Hepatocyte (in vitro differentiated cells): ENCODE measurements around the gene NT5M. TPM values are rescaled to one million over a fixed set of nuclear protein-coding genes. Genes with fewer than 3 reads are reported as not detected.

ENCODE experiments used
- DNase-seq: peaks from one replicate; pipeline ENCODE4 v3.0.0-alpha.2; 2016; ENCODE audit warnings: low spot score
- H2AFZ ChIP-seq: fragments of 200-600 bp; sonication (generic); 2 replicates; pipeline ENCODE4 v1.6.0; 2016; ENCODE audit warnings: antibody characterized with exemption, mild to moderate bottlenecking
- H3K27ac ChIP-seq: fragments of 200-600 bp; sonication (generic); 2 replicates; pipeline ENCODE4 v1.5.1; 2016; ENCODE audit warnings: mild to moderate bottlenecking
- H3K27me3 ChIP-seq: fragments of 200-600 bp; sonication (generic); 2 replicates; pipeline ENCODE4 v1.6.1; 2016
- H3K36me3 ChIP-seq: fragments of 200-600 bp; sonication (generic); replicated peaks from 2 replicates; pipeline ENCODE4 v1.5.1; 2016; ENCODE audit warnings: low read depth; ENCODE audit not compliant: insufficient read depth
- H3K4me1 ChIP-seq: fragments of 200-600 bp; sonication (generic); 2 replicates; pipeline ENCODE4 v1.5.1; 2016; ENCODE audit warnings: mild to moderate bottlenecking, moderate library complexity; ENCODE audit not compliant: insufficient read depth
- H3K4me2 ChIP-seq: fragments of 200-600 bp; sonication (generic); 2 replicates; pipeline ENCODE4 v1.6.0; 2016
- H3K4me3 ChIP-seq: fragments of 200-600 bp; sonication (generic); 2 replicates; pipeline ENCODE4 v1.5.1; 2016; ENCODE audit warnings: mild to moderate bottlenecking
- H3K79me2 ChIP-seq: fragments of 200-600 bp; sonication (generic); 2 replicates; pipeline ENCODE4 v1.6.0; 2017; ENCODE audit warnings: mild to moderate bottlenecking
- H3K9me2 ChIP-seq: fragments of 200-600 bp; sonication (generic); replicated peaks from 2 replicates; pipeline ENCODE4 v1.6.0; 2017; ENCODE audit warnings: mild to moderate bottlenecking; ENCODE audit not compliant: insufficient read depth
- H3K9me3 ChIP-seq: fragments of 200-600 bp; sonication (generic); 2 replicates; pipeline ENCODE4 v1.5.1; 2016; ENCODE audit warnings: low read depth, mild to moderate bottlenecking
- H4K20me1 ChIP-seq: fragments of 200-600 bp; sonication (generic); 2 replicates; pipeline ENCODE4 v1.6.0; 2016; ENCODE audit warnings: mild to moderate bottlenecking; ENCODE audit not compliant: insufficient read depth, poor library complexity, severe bottlenecking
- EZH2 ChIP-seq: fragments of 200-600 bp; sonication (generic); IDR thresholded peaks from 2 replicates; pipeline ENCODE4 v1.6.1; 2016; ENCODE audit warnings: antibody characterized with exemption, mild to moderate bottlenecking, borderline replicate concordance
- EZH2phosphoT487 ChIP-seq: fragments of 200-600 bp; sonication (generic); IDR thresholded peaks from one replicate; pipeline ENCODE4 v1.6.1; 2018; ENCODE audit warnings: antibody characterized with exemption, mild to moderate bottlenecking, low read depth, moderate library complexity; ENCODE audit not compliant: unreplicated experiment, severe bottlenecking
- WGBS: methylation state at CpG from one replicate; pipeline ENCODE4 v1.1.6; 2016; ENCODE audit warnings: low lambda C conversion rate; ENCODE audit errors: missing lambda C conversion rate; 5-methylcytosine and 5-hydroxymethylcytosine counted together
- polyA plus RNA-seq: library from polyadenylated mRNA; unstranded; fragments of >200 nt; fragmentation: Nextera tagmentation; extraction: Ambion mirVana; gene quantifications from 2 replicates; pipeline ENCODE4 v1.2.1, GENCODE V29; 2016
- total RNA-seq: library from RNA; depleted of rRNA; stranded (reverse); fragments of >200 nt; gene quantifications from 2 replicates; pipeline ENCODE4 v1.2.3, GENCODE V29; 2014
- TF ChIP-seq, protein P1 (sequence below): fragments of 200-600 bp; sonication (generic); IDR thresholded peaks from 2 replicates; pipeline ENCODE4 v1.5.1; 2016; ENCODE audit warnings: antibody characterized with exemption, mild to moderate bottlenecking; ENCODE audit not compliant: poor library complexity

Gene NT5M
- total and polyA plus RNA-seq, 2 experiments from 2014 or later: 3.4 to 3.5 TPM

DNA sequence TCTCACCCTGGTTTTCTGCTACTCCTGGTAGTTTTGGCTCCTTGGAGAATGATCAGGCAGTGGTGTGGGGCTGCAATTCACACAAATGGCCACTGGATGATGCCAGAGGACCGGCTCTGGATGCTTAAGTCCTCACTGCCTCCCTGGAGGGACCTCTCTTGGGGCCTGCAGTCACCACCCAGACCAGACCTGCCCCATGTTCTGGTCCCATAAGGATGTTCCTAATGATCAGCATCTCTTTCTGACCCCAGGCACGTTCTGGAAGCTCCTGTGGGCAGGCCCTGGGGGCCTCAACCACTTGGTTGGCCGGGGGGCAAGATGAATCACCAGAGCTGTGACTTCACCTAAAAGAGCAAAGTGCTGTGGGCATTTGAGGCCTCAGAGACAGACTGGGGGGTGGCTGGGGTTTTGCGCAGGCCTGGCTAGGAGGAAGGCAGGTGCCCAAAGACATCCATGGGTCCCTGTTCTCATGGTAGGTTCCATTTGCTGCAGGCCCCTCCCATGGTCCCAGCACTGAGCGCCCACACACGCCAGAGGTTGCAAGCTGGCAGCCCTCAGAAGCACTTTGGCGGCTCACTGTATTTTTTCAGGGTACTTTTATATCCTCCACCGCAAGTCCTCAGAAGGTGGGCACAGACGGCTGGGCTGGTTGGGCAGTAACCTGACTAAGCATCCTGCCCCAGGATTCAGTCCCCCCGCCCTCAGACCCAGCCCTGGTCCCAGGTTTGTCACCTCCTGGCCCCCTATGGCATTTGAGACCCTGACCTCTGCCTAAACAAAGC lies 53.2 kb downstream of the NT5M start:
- Histone ChIP-seq H3K36me3 (no peaks in the 10 kb centered on the region), H3K79me2 (no peaks in the 10 kb centered on the region), H3K4me3 (no peak overlapping the region), H3K4me1 (no peaks in the 10 kb centered on the region), H3K9me3 (no peaks in the 10 kb centered on the region), H3K4me2 (no peak overlapping the region), H2AFZ (peak overlapping the region; percentile 54), H3K27me3 (no peaks in the 10 kb centered on the region), H4K20me1 (no peaks in the 10 kb centered on the region), H3K27ac (no peak overlapping the region), H3K9me2 (no peaks in the 10 kb centered on the region)
- 78% methylated on average over 10 of the region's 10 CpGs for WGBS
- TF ChIP-seq, protein P1, sequence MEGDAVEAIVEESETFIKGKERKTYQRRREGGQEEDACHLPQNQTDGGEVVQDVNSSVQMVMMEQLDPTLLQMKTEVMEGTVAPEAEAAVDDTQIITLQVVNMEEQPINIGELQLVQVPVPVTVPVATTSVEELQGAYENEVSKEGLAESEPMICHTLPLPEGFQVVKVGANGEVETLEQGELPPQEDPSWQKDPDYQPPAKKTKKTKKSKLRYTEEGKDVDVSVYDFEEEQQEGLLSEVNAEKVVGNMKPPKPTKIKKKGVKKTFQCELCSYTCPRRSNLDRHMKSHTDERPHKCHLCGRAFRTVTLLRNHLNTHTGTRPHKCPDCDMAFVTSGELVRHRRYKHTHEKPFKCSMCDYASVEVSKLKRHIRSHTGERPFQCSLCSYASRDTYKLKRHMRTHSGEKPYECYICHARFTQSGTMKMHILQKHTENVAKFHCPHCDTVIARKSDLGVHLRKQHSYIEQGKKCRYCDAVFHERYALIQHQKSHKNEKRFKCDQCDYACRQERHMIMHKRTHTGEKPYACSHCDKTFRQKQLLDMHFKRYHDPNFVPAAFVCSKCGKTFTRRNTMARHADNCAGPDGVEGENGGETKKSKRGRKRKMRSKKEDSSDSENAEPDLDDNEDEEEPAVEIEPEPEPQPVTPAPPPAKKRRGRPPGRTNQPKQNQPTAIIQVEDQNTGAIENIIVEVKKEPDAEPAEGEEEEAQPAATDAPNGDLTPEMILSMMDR: peak; percentile 98
- no peak for TF ChIP-seq EZH2
- DNase-seq: peak; percentile 92

DNA sequence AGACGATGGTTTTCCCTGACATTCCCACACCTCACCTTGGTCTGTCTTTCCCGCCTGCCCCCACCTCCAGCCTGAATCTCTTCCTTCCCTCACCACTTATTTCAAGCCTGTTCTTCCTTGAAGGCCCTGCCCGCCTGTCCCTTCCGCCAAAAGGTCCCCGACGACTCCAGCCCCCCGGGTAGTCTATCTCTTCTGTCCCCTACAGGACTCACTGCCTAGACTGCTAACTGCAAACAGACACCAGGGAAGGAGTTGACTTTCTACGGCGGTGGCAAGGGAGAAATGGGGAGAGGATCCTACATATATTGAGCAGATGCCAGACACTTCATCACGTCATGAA lies 53.7 kb downstream of the NT5M start:
- Histone ChIP-seq H3K9me2 (no peaks in the 10 kb centered on the region), H3K4me2 (no peak overlapping the region), H3K9me3 (no peaks in the 10 kb centered on the region), H3K27ac (no peak overlapping the region), H3K79me2 (no peaks in the 10 kb centered on the region), H3K4me1 (no peaks in the 10 kb centered on the region), H2AFZ (no peak overlapping the region), H3K27me3 (no peaks in the 10 kb centered on the region), H4K20me1 (no peaks in the 10 kb centered on the region), H3K36me3 (no peaks in the 10 kb centered on the region), H3K4me3 (no peak overlapping the region)
- TF ChIP-seq, protein P1: no peak
- no peak for TF ChIP-seq EZH2phosphoT487
- TF ChIP-seq EZH2: no peak
- DNase-seq: no peak
- WGBS: 93% methylated on average over 10 of the region's 10 CpGs

DNA sequence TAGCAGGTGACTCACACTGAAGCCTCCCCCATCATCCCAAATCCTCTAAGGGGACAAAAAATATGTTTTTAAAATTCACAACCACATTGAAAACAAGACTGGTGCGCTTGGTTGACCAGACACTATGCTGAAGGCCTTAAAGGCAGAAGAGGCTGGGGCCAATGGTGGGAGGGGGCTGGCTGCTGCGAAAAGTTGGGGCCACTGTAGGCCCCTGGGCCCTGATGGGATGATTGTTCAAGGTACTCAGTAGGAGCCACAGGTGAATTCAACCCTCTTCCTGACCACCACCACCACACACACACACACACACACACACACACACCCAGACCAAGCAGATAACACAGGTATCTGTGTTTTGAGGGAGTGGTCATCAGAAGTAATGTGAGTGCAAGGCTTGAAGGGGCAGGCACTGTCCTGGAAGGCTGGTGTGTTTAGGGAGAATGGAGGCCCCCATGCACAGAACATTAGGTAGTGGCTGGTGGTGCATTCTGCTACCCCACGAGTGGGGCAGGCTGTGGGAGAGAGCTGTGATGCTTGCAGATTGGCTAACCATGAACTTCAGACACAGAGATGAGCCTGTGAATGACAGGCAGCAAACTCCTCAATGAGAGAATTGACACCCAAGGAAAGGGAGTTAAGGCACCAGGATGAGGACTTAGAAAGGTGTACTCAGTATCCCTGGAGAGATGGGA lies 55.0 kb downstream of the NT5M start:
- no peak overlapping the region for H3K27ac ChIP-seq
- no peak overlapping the region for H2AFZ ChIP-seq
- TF ChIP-seq EZH2phosphoT487: no peak
- TF ChIP-seq, protein P1: no peak
- TF ChIP-seq EZH2: no peak
- H3K9me3 ChIP-seq: no peaks in the 10 kb centered on the region
- no peak for DNase-seq
- no peaks in the 10 kb centered on the region for H3K9me2 ChIP-seq
- no peak overlapping the region for H3K4me2 ChIP-seq
- no peaks in the 10 kb centered on the region for H4K20me1 ChIP-seq
- H3K36me3 ChIP-seq: no peaks in the 10 kb centered on the region
- H3K27me3 ChIP-seq: no peaks in the 10 kb centered on the region
- no peaks in the 10 kb centered on the region for H3K79me2 ChIP-seq
- 68% methylated on average over 3 of the region's 3 CpGs for WGBS
- H3K4me3 ChIP-seq: no peak overlapping the region
- no peaks in the 10 kb centered on the region for H3K4me1 ChIP-seq
